PC-3 (cell line): ENCODE data around the gene KRTAP26-1. TPM values are rescaled to one million over a fixed set of nuclear protein-coding genes. Genes with fewer than 3 reads are reported as not detected.

Experiments
- ATAC-seq: fragments of 200-7000 bp; cut with Tn5 transposase; 2 replicates; pipeline ENCODE4 v1.9.1; 2020; ENCODE audit warnings: mild to moderate bottlenecking, moderate library complexity
- BruUV-seq: library from RNA; stranded (reverse); fragments of 400-500 nt; replicated peaks from 2 replicates; lab custom pipeline; 2021; lab: Mats Ljungman, UMichigan
- CTCF ChIA-PET: fragments of 300-600 bp; sonication (Branson Sonifier 250); formaldehyde crosslinking; loops from one replicate; lab custom pipeline; 2022; ENCODE audit warnings: antibody characterized with exemption; lab: Charles Lee
- POLR2A ChIA-PET: fragments of 300-600 bp; sonication (Branson Sonifier 250); formaldehyde crosslinking; loops from one replicate; lab custom pipeline; 2022; ENCODE audit warnings: antibody characterized with exemption; ENCODE audit not compliant: unreplicated experiment; lab: Charles Lee
- DNase-seq: peaks from one replicate; pipeline ENCODE4 v3.0.0-alpha.2; 2015
- H2AFZ ChIP-seq: fragments of 300-600 bp; sonication (generic); 2 replicates; pipeline ENCODE4 v1.6.0; 2016; ENCODE audit warnings: antibody characterized with exemption, low read length
- H3F3A ChIP-seq: fragments of 300-600 bp; sonication (generic); one replicate; pipeline ENCODE4 v1.6.0; 2017; ENCODE audit warnings: antibody characterized with exemption, low read length, control low read depth, mild to moderate bottlenecking; ENCODE audit not compliant: unreplicated experiment
- H3K27ac ChIP-seq: fragments of 300-600 bp; sonication (generic); 2 replicates; pipeline ENCODE4 v1.5.1; 2016; ENCODE audit warnings: mild to moderate bottlenecking, low read length
- H3K27me3 ChIP-seq: fragments of 300-600 bp; sonication (generic); 2 replicates; pipeline ENCODE4 v1.6.1; 2016; ENCODE audit warnings: low read length, mixed read lengths
- H3K36me3 ChIP-seq: fragments of 300-600 bp; sonication (generic); 2 replicates; pipeline ENCODE4 v1.6.1; 2016; ENCODE audit warnings: low read depth, mixed run types, low read length, mixed read lengths
- H3K4me1 ChIP-seq: fragments of 300-600 bp; sonication (generic); 2 replicates; pipeline ENCODE4 v1.5.1; 2016; ENCODE audit warnings: low read length; ENCODE audit not compliant: insufficient read depth
- H3K4me2 ChIP-seq: fragments of 300-600 bp; sonication (generic); 2 replicates; pipeline ENCODE4 v1.6.0; 2016; ENCODE audit warnings: low read length
- H3K4me3 ChIP-seq: fragments of 300-600 bp; sonication (generic); 2 replicates; pipeline ENCODE4 v1.5.1; 2016; ENCODE audit warnings: mild to moderate bottlenecking, low read length, mixed read lengths
- H3K79me2 ChIP-seq: fragments of 300-600 bp; sonication (generic); 2 replicates; pipeline ENCODE4 v1.6.1; 2017; ENCODE audit warnings: low read length, mixed read lengths
- H3K9ac ChIP-seq: fragments of 300-600 bp; sonication (generic); 2 replicates; pipeline ENCODE4 v1.6.0; 2016; ENCODE audit warnings: mild to moderate bottlenecking, low read length
- H3K9me2 ChIP-seq: fragments of 300-600 bp; sonication (generic); replicated peaks from 2 replicates; pipeline ENCODE4 v1.6.1; 2016; ENCODE audit warnings: mixed run types, low read length, mixed read lengths
- H3K9me3 ChIP-seq: fragments of 300-600 bp; sonication (generic); 2 replicates; pipeline ENCODE4 v1.6.1; 2016; ENCODE audit warnings: low read length, mixed read lengths
- H4K20me1 ChIP-seq: fragments of 300-600 bp; sonication (generic); 2 replicates; pipeline ENCODE4 v1.6.1; 2016; ENCODE audit warnings: low read length, mixed read lengths
- EZH2 ChIP-seq: fragments of 300-600 bp; sonication (generic); IDR thresholded peaks from one replicate; pipeline ENCODE4 v1.6.1; 2017; ENCODE audit warnings: antibody characterized with exemption, mild to moderate bottlenecking, low read length; ENCODE audit not compliant: unreplicated experiment
- EZH2phosphoT487 ChIP-seq: fragments of 300-600 bp; sonication (generic); IDR thresholded peaks from 2 replicates; pipeline ENCODE4 v1.6.1; 2018; ENCODE audit warnings: mild to moderate bottlenecking, antibody characterized with exemption, low read length, borderline replicate concordance
- intact Hi-C: fragments of 100-400 bp; cut with micrococcal nuclease; formaldehyde crosslinking; loops from 2 replicates; pipeline ENCODE4 v1.9.0; 2023
- total RNA-seq: library from RNA; depleted of rRNA; stranded (reverse); fragments of >200 nt; gene quantifications from 2 replicates; pipeline ENCODE4 v1.2.3, GENCODE V29; 2014
- TF ChIP-seq, protein P1 (sequence below): fragments of 300-600 bp; sonication (generic); conservative IDR thresholded peaks from 2 replicates; pipeline ENCODE4 v1.5.1; 2017; ENCODE audit warnings: antibody characterized with exemption, low read depth, mild to moderate bottlenecking, low read length

KRTAP26-1 gene
- total RNA-seq, 1 experiment from 2014 or later: not detected

DNA sequence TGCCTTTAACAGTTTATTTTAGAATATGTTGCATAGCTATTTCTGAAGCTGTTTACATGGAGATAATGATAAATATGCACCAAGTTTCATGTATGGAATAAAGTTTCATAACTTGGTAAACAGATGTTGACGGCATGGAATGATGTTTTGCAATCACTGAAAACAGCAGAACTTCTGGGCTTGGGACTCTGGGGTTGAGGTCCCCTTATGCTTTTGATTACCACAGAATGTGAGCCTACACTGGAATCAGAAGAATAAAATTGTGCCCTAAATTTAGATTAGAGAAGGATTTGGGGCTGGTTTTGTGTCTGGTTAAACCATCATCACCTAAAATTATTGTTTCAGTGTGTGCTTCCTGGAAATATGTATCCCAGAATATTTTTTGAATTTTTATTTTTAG, 48.5 kb downstream of the KRTAP26-1 start:
- CTCF ChIA-PET: no interaction called here
- H3K9ac ChIP-seq: no peak overlapping the region
- DNase-seq: no peak

DNA sequence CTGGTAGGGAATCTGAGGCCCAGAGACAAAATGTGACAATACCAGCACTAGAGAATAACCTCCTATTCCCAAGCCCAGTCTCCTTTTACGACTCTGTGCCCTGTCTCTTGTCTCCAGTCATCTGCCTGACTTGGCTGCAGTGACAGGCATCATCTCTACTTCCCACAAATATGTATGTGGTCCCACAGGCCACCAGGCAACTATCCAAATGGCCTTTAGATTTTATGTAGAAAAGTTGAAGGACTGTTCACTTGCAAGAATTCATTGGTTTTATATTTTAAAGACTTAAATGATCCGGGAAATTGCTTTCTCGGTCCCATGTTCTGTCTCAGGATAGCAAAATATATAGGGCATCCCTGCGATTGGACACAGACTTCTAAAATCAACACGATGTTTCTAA, 49.0 kb downstream of the KRTAP26-1 start:
- Histone ChIP-seq H3K79me2 (no peaks in the 10 kb centered on the region), H2AFZ (no peak overlapping the region), H3K4me1 (no peaks in the 10 kb centered on the region), H3K9me3 (peaks cover 3% of the 10 kb centered on the region; the same call in 1 of the 2 replicates), H3K27ac (no peak overlapping the region), H3K27me3 (peaks cover 21% of the 10 kb centered on the region; the same call in 1 of the 2 replicates), H3K9me2 (no peaks in the 10 kb centered on the region), H4K20me1 (no peaks in the 10 kb centered on the region), H3K4me2 (no peak overlapping the region), H3K9ac (no peak overlapping the region), H3F3A (no peaks in the 10 kb centered on the region), H3K4me3 (no peak overlapping the region), H3K36me3 (no peaks in the 10 kb centered on the region)
- ChIA-PET CTCF (no interaction called here), POLR2A (no interaction called here)
- no TSS peak for BruUV-seq
- TF ChIP-seq EZH2 (no peak), EZH2phosphoT487 (no peak)
- TF ChIP-seq, protein P1, sequence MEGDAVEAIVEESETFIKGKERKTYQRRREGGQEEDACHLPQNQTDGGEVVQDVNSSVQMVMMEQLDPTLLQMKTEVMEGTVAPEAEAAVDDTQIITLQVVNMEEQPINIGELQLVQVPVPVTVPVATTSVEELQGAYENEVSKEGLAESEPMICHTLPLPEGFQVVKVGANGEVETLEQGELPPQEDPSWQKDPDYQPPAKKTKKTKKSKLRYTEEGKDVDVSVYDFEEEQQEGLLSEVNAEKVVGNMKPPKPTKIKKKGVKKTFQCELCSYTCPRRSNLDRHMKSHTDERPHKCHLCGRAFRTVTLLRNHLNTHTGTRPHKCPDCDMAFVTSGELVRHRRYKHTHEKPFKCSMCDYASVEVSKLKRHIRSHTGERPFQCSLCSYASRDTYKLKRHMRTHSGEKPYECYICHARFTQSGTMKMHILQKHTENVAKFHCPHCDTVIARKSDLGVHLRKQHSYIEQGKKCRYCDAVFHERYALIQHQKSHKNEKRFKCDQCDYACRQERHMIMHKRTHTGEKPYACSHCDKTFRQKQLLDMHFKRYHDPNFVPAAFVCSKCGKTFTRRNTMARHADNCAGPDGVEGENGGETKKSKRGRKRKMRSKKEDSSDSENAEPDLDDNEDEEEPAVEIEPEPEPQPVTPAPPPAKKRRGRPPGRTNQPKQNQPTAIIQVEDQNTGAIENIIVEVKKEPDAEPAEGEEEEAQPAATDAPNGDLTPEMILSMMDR: no peak
- intact Hi-C loops: no loop called here
- ATAC-seq (no peak), DNase-seq (peak; percentile 34)

More for the DNA sequence above, 48.5 kb downstream of the KRTAP26-1 start:
- intact Hi-C loops: no loop called here
- ATAC-seq: no peak
- no peaks in the 10 kb centered on the region for H3K36me3 ChIP-seq
- H3K4me3 ChIP-seq: no peak overlapping the region
- POLR2A ChIA-PET: no interaction called here
- no peaks in the 10 kb centered on the region for H3K9me3 ChIP-seq
- no peaks in the 10 kb centered on the region for H3F3A ChIP-seq
- H2AFZ ChIP-seq: no peak overlapping the region
- no TSS peak for BruUV-seq
- no peaks in the 10 kb centered on the region for H3K79me2 ChIP-seq
- TF ChIP-seq EZH2phosphoT487 (no peak), EZH2 (no peak)
- TF ChIP-seq, protein P1: no peak
- H3K27me3 ChIP-seq: peaks cover 23% of the 10 kb centered on the region; the same call in 1 of the 2 replicates
- no peak overlapping the region for H3K4me2 ChIP-seq
- no peaks in the 10 kb centered on the region for H3K4me1 ChIP-seq
- H3K27ac ChIP-seq: no peak overlapping the region
- no peaks in the 10 kb centered on the region for H4K20me1 ChIP-seq
- no peaks in the 10 kb centered on the region for H3K9me2 ChIP-seq

DNA sequence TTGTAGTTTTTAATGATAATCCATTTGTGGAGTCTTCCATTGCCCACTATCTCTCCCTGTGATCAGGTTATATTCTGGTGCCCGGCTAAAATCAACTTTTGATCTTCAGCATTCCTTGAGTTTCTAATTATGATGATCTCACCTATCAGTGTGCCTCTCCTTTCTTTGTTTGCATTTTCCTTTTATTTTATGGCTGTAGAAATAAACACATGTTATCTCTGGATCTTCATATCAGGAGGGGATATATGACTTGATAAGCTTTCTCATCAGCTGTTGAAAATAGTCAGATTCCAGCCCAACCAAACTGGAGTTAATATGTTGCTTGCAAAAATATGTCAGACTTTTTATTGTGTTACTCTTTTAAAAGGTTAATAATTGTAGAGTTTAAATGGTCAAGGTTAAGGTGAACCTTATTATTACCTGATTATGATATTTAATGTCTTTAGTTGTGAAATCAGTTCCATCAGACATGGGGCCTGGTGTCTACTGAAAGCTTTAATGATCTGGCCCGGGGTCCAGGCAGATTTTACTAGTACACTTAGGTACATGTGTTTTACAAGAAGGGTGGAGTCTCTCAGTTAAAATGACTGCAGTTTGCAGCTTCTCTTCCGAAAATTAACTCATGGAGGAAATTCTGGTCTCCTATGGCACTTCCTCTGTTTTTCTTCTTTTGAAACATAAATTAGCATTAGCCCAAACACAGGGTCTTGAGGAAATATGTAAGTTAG, 50.1 kb downstream of the KRTAP26-1 start:
- intact Hi-C loops: no loop called here
- BruUV-seq: no TSS peak
- CTCF ChIA-PET: interaction anchor here (0.5 kb wide), 1 partner anchor 915 kb away, joined by 3 read pairs; no protein-coding TSS in a partner anchor

More for the DNA sequence above, 50.1 kb downstream of the KRTAP26-1 start:
- Histone ChIP-seq H3K36me3 (no peaks in the 10 kb centered on the region), H3K9ac (no peak overlapping the region), H3F3A (no peaks in the 10 kb centered on the region), H3K4me2 (no peak overlapping the region), H3K9me2 (no peaks in the 10 kb centered on the region), H4K20me1 (no peaks in the 10 kb centered on the region), H2AFZ (no peak overlapping the region), H3K27ac (no peak overlapping the region), H3K9me3 (peaks cover 6% of the 10 kb centered on the region; the same call in 1 of the 2 replicates), H3K4me3 (no peak overlapping the region), H3K4me1 (no peaks in the 10 kb centered on the region), H3K79me2 (no peaks in the 10 kb centered on the region), H3K27me3 (peaks cover 10% of the 10 kb centered on the region; the same call in 1 of the 2 replicates)
- ATAC-seq: no peak
- POLR2A ChIA-PET: no interaction called here
- no peak for DNase-seq
- TF ChIP-seq, protein P1: no peak
- TF ChIP-seq EZH2phosphoT487 (no peak), EZH2 (no peak)
